ENCODE measurements around the gene TBC1D22A. TPM values are rescaled to one million over a fixed set of nuclear protein-coding genes. Genes with fewer than 3 reads are reported as not detected.
A peak's percentile ranks its signal among the peaks of the same experiment; 100 is the strongest.

TBC1D22A gene
- total and polyA plus RNA-seq, 8 donors = 14.4 to 33.5 (median 15.7) TPM

DNA sequence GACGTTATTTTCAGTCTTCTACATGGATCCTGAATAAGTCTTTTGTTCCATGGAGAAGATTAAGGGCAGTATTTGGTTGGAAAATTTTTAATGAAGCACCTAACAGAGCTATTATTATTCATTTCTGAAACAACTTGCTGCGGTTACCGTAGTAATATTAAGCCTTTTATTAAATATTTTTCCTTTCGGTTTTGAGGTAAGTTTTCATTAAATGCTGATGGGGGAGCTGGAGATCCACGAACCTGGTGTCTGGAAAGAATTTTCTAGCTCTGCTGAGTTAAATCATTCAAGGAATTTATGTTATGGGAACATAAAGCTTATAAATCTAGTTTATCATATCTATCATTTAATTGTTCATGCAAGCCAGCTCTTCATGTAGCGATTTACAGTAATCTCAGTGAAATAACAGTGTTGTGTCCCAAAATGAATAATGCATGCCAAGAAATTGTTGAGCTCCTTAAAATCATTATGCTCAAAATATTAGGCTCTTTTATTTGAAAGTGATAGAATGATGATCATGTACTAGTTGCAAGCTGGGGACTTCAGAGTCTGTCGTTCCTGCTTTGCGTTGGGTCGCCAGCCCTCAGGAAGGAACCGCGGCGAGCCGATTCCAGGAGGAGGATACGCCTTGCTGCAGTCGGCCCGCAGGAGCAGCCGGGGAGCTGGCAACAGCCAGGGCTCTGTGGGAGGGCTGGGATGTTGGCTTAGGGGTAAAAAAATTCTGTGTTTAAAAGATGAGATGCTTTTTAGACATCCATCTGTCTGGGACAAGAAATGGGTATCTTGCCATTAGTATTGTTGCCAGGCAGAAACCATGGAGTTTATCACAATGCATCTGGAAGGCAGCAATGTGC lies 83.1 kb downstream of the TBC1D22A start:
- ATAC-seq = peak; percentile 30
- no peaks in the 10 kb centered on the region for H3K9me3 ChIP-seq
- peaks cover 0 to 10% of the 10 kb centered on the region in 2 donors for H3K4me1 ChIP-seq
- H3K27ac ChIP-seq = peak overlapping the region; percentile 1 to 10
- peak in 2 of 4 donors; percentile 58 to 67 for DNase-seq
- TF ChIP-seq CTCF (IDR thresholded peaks at IDR 0.05) = peak in 1 of 2 donors; percentile 25
- H3K4me3 ChIP-seq = no peak overlapping the region
- no peaks in the 10 kb centered on the region for H3K36me3 ChIP-seq
- intact Hi-C loops (cut with DNase I) = no loop called here
- H3K27me3 ChIP-seq = no peaks in the 10 kb centered on the region

DNA sequence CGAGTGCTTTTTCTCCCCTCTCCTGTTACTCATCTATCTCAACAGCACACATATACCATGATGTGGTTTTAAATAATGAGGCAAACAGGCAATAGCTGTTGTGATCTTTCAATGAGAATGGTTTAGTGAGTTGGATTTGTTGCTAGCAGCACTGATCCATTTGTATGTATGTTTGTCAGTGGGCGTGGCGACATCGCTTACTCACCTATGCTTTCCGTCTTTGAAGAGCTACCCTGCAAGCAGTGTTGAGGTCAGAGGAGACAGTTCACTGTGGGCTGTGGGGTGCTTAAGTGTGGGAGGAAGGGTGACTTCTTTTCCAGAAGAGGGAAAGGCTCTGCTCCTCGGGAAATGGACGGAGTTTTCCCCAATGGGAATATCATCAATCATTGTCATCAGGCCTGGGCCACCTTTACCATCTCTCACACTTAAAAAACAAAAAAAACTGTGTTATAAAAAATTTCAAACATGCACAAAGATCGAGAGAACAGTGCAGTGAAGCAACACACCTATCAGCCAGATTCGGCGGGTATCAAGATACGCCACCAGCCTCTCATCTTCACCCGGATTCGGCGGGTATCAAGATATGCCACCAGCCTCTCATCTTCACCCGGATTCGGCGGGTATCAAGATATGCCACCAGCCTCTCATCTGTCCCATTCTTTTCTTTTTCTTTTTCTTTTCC lies 83.8 kb downstream of the TBC1D22A start:
- no peak for TF ChIP-seq CTCF (IDR thresholded peaks at IDR 0.05)
- no peaks in the 10 kb centered on the region for H3K9me3 ChIP-seq
- H3K27me3 ChIP-seq = no peaks in the 10 kb centered on the region

DNA sequence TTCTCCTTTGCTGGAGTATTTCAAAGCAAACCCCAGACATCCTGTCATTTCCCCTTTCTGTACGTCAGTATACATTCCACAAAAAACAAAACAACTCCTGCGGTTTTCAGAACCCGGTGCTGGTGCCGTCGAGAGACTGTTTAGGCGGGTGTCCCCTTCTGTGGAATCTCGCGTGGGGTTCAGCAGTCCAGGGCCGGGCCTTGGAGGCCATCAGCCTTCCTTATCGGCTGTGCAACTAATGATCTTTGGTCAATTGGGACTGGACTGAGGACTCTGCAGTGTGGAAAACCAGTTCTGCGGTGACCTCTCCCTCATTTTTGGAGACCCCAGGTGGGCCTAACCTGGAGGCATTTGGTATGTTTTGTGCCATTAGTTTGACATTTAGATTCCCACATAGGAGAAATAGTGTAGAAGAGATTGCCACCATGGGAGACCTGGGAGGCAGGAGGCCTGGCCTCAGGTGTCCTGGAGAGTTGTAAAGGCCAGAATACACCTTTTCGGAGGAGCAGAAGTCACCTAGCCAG lies 84.4 kb downstream of the TBC1D22A start:
- H3K27me3 ChIP-seq = no peaks in the 10 kb centered on the region
- no peak overlapping the region for H3K27ac ChIP-seq
- H3K4me3 ChIP-seq = no peak overlapping the region
- ATAC-seq = no peak
- no peak for DNase-seq
- no peaks in the 10 kb centered on the region for H3K9me3 ChIP-seq
- H3K4me1 ChIP-seq = peaks cover 0 to 10% of the 10 kb centered on the region in 2 donors
- TF ChIP-seq CTCF (IDR thresholded peaks at IDR 0.05) = no peak
- intact Hi-C loops (cut with DNase I) = no loop called here
- no peaks in the 10 kb centered on the region for H3K36me3 ChIP-seq

More for the DNA sequence above, 83.8 kb downstream of the TBC1D22A start:
- Histone ChIP-seq H3K4me3 (no peak overlapping the region), H3K36me3 (no peaks in the 10 kb centered on the region), H3K27ac (peak overlapping the region in 1 of 2 donors; percentile 1), H3K4me1 (peaks cover 0 to 10% of the 10 kb centered on the region in 2 donors)
- no peak for ATAC-seq
- DNase-seq = no peak
- intact Hi-C loops (cut with DNase I) = no loop called here

GRCh38 chr22:46848197-46848596 lies 85.7 kb downstream of the TBC1D22A start:
- DNase-seq (no peak), ATAC-seq (peak; percentile 38)
- intact Hi-C loops (cut with DNase I) = no loop called here
- TF ChIP-seq CTCF (IDR thresholded peaks at IDR 0.05) = no peak
- Histone ChIP-seq H3K4me1 (peaks cover 0 to 12% of the 10 kb centered on the region in 2 donors), H3K4me3 (no peak overlapping the region), H3K27ac (no peak overlapping the region), H3K9me3 (no peaks in the 10 kb centered on the region), H3K27me3 (no peaks in the 10 kb centered on the region), H3K36me3 (no peaks in the 10 kb centered on the region)

GRCh38 chr22:46849101-46849500 lies 86.7 kb downstream of the TBC1D22A start:
- Histone ChIP-seq H3K4me3 (no peak overlapping the region), H3K4me1 (peaks cover 0 to 20% of the 10 kb centered on the region in 2 donors), H3K9me3 (no peaks in the 10 kb centered on the region), H3K36me3 (no peaks in the 10 kb centered on the region), H3K27ac (no peak overlapping the region), H3K27me3 (no peaks in the 10 kb centered on the region)
- no peak for ATAC-seq
- TF ChIP-seq CTCF (IDR thresholded peaks at IDR 0.05) = no peak
- intact Hi-C loops (cut with DNase I) = no loop called here
- DNase-seq = no peak

All from left lung (tissue), 10 donors.